ENCODE results near the gene ZNF804B. TPM values are rescaled to one million over a fixed set of nuclear protein-coding genes. Genes with fewer than 3 reads are reported as not detected.

The ZNF804B gene
- total RNA-seq, 1 experiment from 2014 or later, result 0.04 TPM

DNA sequence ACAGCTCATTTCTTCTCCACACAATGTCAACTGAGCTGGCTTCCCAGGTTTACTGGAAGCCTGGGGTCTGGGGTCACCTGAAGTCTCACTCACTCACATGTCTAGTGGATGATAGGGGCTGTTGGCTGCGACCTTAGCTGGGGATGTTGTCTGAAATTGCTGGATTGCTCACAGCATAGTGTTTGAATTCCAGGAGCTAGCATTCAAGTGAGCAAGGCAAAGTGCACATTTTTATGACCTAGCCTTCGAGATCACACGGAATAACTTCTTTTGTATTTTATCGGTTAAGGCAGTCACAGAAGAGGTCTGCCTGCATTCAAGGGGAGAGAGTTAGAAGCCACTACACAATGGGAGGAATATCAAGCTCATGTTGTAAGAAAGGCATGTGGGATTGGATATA is 32.4 kb downstream of the ZNF804B start:
- DNase-seq, result no peak
- H3K27me3 ChIP-seq, result no peaks in the 10 kb centered on the region
- no peak overlapping the region for H3K4me3 ChIP-seq
- no peak overlapping the region for H3K27ac ChIP-seq
- H3K4me1 ChIP-seq, result no peaks in the 10 kb centered on the region
- no peaks in the 10 kb centered on the region for H3K36me3 ChIP-seq
- H3K9me3 ChIP-seq (replicated peaks), result no peaks in the 10 kb centered on the region

DNA sequence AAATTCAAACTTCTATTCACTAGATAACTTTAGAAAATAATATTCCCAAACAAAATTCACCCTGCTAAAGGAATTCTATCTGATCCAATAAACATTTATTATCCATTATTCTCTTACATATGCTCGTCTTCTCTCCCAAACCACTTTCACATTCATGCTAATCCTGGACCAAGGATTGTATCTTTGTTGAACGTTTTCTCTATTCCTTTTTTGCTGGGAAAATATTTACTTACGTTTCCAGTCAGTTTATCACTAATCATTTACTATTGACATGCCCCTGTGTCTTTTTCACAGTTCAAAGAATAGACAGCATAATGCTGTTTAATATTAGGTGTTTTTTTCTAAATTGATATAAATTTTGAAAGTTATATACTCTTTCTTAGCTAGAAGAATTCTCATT is 32.9 kb downstream of the ZNF804B start:
- no peaks in the 10 kb centered on the region for H3K9me3 ChIP-seq (replicated peaks)
- DNase-seq, result no peak
- H3K27me3 ChIP-seq, result no peaks in the 10 kb centered on the region
- H3K4me1 ChIP-seq, result no peaks in the 10 kb centered on the region
- no peak overlapping the region for H3K27ac ChIP-seq
- H3K4me3 ChIP-seq, result no peak overlapping the region
- no peaks in the 10 kb centered on the region for H3K36me3 ChIP-seq

DNA sequence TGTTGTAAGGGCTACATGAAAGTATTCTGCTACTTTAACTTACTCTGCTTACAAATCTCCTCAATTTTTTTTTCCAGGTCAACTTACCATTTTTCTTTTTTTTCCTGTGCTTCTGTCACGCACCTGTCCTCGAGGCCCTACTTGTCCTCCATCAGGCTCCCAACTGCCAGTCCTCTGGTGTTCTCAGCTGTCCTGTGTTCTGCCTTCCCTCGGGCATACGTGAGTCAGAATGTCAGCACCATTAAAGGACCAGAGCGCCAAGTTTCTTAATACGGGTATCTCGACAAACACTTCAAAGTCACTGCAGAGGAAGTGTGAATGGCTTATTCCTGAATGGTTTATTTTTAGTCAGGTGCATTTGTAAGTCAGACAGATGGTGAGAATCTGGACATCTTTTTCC is 36.1 kb downstream of the ZNF804B start, which contains the start of gene TEX47:
Gene TEX47, minus strand, starts transcription at position 185 of the 400 bp plus-strand sequence. CDS start 795 bp downstream, outside the sequence.
- H3K4me3 ChIP-seq, result no peak within 1 kb of the TSS
- no peaks in the 10 kb centered on the region for H3K4me1 ChIP-seq
- H3K36me3 ChIP-seq, result no peaks in the 10 kb centered on the region
- H3K27me3 ChIP-seq, result no peaks in the 10 kb centered on the region
- H3K27ac ChIP-seq, result no peak within 1 kb of the TSS
- DNase-seq, result peak; percentile 19 to 49
- no peaks in the 10 kb centered on the region for H3K9me3 ChIP-seq (replicated peaks)

DNA sequence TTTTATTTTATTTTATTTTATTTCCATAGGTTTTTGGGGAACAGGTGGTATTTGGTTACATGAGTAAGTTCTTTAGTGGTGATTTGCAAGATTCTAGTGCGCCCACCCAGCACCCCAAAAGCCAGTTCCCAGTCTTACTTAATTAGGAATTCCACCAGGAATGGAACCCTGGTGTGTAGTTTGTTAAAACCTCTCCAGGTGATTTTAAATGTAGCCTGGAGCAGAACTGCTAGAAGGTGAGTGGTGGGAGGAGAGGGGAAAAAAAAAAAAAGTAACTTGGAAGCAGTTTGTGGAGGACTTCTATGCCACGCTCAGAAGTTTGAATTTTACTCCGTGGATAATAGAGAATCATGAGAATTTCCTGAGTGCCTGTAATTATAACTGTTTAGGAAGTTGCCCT is 41.5 kb downstream of the ZNF804B start:
- H3K27me3 ChIP-seq, result no peaks in the 10 kb centered on the region
- DNase-seq, result no peak
- H3K4me1 ChIP-seq, result no peaks in the 10 kb centered on the region
- no peak overlapping the region for H3K27ac ChIP-seq
- no peaks in the 10 kb centered on the region for H3K9me3 ChIP-seq (replicated peaks)
- H3K4me3 ChIP-seq, result no peak overlapping the region
- no peaks in the 10 kb centered on the region for H3K36me3 ChIP-seq

DNA sequence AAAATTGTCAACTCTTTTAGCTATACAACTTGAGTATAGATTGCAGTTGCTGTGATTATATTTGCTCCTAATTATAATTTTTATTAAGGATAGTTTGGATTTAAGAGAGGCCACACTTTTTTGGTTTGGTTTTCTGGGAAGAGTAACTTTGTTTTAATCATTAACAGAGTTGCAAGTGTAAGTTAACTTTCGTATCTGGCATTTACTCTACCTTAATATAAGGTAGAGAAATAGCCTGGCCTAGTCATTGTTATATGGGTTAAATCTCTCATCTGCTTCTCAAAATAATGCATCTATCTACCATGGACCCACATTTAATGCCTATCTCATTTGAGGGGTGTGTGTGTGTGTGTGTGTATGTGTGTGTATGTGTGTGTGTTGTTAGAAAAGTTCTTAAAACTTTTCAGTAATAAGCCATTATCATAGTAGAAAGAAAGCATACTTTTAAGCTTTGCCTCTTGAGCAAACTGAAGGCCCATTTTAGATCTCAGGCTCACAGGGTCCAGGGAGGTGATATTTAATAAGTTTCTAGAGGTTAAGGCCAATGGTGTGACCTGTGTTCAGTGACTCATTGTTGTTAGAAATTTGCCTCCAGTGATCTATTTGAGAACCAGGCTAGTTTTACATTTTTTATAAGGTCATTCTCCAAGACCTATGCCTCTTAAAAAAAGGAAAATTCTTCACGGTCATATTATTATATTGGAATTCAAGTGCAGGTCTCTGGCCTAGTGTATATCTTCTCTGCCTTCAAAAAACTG is 47.0 kb downstream of the ZNF804B start:
- Histone ChIP-seq H3K27ac (no peak overlapping the region), H3K27me3 (no peaks in the 10 kb centered on the region), H3K4me3 (no peak overlapping the region), H3K9me3 (replicated peaks) (no peaks in the 10 kb centered on the region), H3K4me1 (no peaks in the 10 kb centered on the region), H3K36me3 (no peaks in the 10 kb centered on the region)
- no peak for DNase-seq

DNA sequence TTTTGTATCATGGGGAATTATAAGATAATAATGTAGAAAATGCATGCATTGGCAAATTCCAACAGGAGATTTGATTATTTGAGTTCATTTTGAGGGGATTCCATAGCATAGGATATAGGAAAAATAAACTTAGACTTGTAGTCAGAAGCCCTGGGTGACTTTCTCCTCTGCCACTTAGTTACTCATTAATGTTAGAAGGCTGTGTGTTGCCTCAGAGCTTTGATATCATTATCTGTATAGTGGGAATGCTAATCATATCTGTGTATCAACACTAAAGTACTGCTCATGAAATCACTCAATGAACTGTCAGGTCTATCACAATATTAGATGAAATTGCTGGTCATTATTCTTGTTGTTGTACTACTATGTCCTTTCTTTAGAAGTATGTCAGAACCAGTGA is 59.1 kb downstream of the ZNF804B start:
- H3K27ac ChIP-seq, result no peak overlapping the region
- H3K36me3 ChIP-seq, result no peaks in the 10 kb centered on the region
- DNase-seq, result no peak
- H3K27me3 ChIP-seq, result no peaks in the 10 kb centered on the region
- H3K4me3 ChIP-seq, result no peak overlapping the region
- no peaks in the 10 kb centered on the region for H3K9me3 ChIP-seq (replicated peaks)
- no peaks in the 10 kb centered on the region for H3K4me1 ChIP-seq

DNA sequence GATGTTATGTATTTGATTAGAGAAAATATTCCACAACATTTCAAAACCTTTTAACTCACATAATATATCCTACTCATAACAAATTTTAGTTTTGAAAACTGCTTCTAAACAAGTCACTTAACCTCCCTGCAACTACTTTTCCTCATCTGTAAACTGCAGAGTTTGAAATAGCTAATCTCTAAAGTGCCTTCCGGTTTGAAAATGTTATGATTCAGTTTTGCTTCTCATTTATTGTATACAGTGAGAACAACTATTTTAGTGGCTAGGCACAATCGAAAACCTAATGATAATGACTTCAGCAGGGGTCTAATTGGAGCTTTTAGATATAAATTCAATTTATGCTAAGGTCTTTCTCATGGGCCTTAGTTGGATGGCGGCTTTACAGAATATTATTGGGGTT is 66.7 kb downstream of the ZNF804B start:
- no peaks in the 10 kb centered on the region for H3K36me3 ChIP-seq
- DNase-seq, result no peak
- no peak overlapping the region for H3K4me3 ChIP-seq
- no peak overlapping the region for H3K27ac ChIP-seq
- no peaks in the 10 kb centered on the region for H3K4me1 ChIP-seq
- no peaks in the 10 kb centered on the region for H3K27me3 ChIP-seq
- peaks cover 8% of the 10 kb centered on the region; the same call in 1 of the 2 replicates for H3K9me3 ChIP-seq (replicated peaks)

DNA sequence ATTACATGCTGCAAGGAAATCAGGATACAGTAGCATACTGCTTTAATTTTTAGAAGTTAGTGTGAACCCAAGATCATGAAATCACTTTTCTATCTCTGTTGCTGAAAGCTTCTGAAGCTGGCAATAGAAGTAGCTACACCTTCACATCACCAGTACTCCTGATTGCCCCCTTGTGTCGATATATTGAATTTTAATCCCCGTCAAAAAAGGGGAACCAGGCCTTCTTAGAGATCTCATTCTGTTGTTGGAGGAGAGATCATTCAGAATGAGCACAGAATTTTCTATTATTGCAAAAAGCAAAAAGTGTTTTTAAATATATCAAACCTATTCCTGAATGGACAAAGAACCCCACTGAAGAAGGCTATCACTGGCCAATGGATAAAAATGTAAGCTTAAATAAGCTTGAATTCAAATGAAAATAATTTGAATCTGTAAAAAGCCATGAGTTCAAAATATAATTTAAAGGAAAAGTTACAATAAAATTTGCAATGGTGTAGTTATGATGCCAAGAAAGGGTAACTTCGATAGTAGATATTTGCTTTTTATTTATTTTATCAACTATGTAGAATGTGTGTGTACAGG is 75.7 kb downstream of the ZNF804B start:
- no peak overlapping the region for H3K4me3 ChIP-seq
- H3K4me1 ChIP-seq, result no peaks in the 10 kb centered on the region
- no peaks in the 10 kb centered on the region for H3K27me3 ChIP-seq
- H3K36me3 ChIP-seq, result no peaks in the 10 kb centered on the region
- peak; percentile 22 to 74 for DNase-seq
- H3K9me3 ChIP-seq (replicated peaks), result peaks cover 6% of the 10 kb centered on the region; the same call in 1 of the 2 replicates
- no peak overlapping the region for H3K27ac ChIP-seq

DNA sequence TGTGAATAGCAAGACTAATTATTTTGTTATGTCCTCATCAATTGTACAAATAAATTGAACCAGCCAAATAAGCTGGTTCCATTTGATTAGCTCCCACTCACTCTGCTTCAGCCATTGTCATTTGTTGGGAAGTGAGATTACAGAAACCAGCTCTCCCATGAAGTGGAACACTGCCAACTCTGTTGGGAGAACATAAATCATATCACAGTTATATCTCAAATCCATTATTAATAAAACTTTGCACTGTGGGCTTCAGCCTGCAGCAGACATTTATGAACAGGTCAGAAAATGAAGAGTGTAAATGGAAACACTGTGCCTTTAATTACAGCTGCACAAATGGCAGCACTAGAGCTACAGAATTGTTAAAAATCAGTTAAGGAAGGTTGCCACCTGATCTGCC is 82.7 kb downstream of the ZNF804B start:
- no peaks in the 10 kb centered on the region for H3K36me3 ChIP-seq
- H3K9me3 ChIP-seq (replicated peaks), result no peaks in the 10 kb centered on the region
- H3K4me3 ChIP-seq, result no peak overlapping the region
- H3K27ac ChIP-seq, result no peak overlapping the region
- H3K27me3 ChIP-seq, result no peaks in the 10 kb centered on the region
- no peak for DNase-seq
- H3K4me1 ChIP-seq, result no peaks in the 10 kb centered on the region

DNA sequence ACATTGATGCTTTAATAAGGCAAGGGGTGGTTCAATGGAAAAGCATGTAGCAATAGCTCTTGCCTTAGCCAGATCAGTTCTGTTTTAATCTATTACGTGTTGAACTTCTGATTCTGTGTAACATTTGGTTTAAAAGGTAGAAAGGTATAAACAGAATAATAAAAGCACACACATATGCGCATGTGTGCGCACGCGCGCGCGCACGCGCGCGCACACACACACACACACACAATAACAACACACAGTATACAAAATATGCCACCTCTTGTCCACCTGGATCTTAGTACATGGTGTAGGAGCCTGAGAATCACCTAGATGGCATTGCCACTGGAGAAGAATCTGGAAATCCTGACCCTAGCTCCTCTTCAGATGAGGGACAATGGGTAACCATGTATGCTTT is 85.6 kb downstream of the ZNF804B start:
- no peaks in the 10 kb centered on the region for H3K27me3 ChIP-seq
- H3K36me3 ChIP-seq, result no peaks in the 10 kb centered on the region
- H3K9me3 ChIP-seq (replicated peaks), result no peaks in the 10 kb centered on the region
- no peak overlapping the region for H3K27ac ChIP-seq
- H3K4me1 ChIP-seq, result no peaks in the 10 kb centered on the region
- DNase-seq, result no peak
- H3K4me3 ChIP-seq, result no peak overlapping the region

DNA sequence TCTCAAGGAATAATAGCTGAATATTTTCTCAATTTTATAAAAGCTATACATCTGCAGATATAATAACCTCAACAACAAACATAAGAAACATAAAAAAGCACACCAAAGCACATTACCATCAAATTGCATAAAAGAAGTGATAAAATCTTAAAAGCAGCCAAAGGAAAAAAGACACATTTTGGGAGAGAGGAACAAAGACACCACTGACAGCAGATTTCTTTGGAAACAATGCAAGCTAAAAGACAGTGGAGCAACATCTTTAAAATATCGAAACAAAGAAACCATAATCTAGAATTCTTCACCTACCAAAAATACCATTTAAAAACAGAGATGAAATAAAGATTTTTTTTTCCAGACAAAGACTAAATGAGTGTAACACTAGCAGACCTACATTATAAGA is 91.7 kb downstream of the ZNF804B start:
- no peak overlapping the region for H3K27ac ChIP-seq
- no peak for DNase-seq
- no peaks in the 10 kb centered on the region for H3K4me1 ChIP-seq
- no peaks in the 10 kb centered on the region for H3K9me3 ChIP-seq (replicated peaks)
- no peak overlapping the region for H3K4me3 ChIP-seq
- no peaks in the 10 kb centered on the region for H3K27me3 ChIP-seq
- no peaks in the 10 kb centered on the region for H3K36me3 ChIP-seq

DNA sequence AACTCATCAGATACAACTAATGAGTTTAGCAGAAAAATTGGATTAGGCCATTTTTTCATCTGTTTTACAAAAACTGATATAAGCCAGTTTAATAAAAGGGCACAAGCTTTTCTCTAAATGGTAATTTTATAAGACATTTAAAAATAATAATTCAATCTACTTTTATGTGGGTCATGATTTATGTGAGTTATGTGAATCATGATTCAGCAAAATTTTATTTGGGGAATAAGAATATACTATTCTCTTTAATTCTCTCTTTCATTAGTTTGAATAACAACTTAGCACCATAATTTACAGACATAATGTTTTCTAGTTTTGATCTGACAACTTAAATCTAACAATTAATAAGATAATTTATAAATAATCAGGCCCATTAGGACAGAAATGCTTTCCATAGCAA is 99.8 kb downstream of the ZNF804B start:
- Histone ChIP-seq H3K9me3 (replicated peaks) (no peaks in the 10 kb centered on the region), H3K4me3 (no peak overlapping the region), H3K4me1 (no peaks in the 10 kb centered on the region), H3K27me3 (no peaks in the 10 kb centered on the region), H3K36me3 (no peaks in the 10 kb centered on the region), H3K27ac (no peak overlapping the region)
- no peak for DNase-seq

DNA sequence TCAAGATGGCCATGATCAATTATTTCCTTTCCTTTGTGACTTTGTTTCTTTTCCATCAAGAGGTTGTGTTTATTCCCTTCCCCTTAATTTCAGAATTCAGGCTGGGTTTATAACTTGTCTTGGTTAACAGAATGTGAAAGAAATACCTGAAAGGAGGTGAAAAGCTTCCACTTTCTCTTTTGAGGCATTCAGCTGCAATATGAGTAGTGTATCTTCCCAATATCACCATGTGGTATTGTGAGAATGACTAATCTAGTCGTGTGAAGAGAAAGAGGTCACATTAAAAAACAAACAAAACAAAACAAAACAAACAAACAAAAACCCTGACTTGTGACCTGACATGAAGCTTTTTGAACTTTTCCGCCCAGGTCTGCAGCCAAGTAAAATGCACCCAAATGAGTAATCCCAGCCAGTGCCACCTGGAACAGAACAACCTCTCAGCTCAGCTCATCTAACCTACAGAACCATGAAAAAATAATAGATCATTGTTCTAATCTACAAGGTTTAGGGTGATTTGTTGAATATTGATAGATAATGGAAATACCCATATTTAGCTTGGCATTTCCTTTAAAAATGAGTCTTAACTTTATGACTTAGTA is 106.9 kb downstream of the ZNF804B start:
- no peak for DNase-seq
- H3K4me3 ChIP-seq, result no peak overlapping the region
- no peaks in the 10 kb centered on the region for H3K4me1 ChIP-seq
- no peaks in the 10 kb centered on the region for H3K27me3 ChIP-seq
- no peaks in the 10 kb centered on the region for H3K9me3 ChIP-seq (replicated peaks)
- H3K36me3 ChIP-seq, result no peaks in the 10 kb centered on the region
- H3K27ac ChIP-seq, result no peak overlapping the region

DNA sequence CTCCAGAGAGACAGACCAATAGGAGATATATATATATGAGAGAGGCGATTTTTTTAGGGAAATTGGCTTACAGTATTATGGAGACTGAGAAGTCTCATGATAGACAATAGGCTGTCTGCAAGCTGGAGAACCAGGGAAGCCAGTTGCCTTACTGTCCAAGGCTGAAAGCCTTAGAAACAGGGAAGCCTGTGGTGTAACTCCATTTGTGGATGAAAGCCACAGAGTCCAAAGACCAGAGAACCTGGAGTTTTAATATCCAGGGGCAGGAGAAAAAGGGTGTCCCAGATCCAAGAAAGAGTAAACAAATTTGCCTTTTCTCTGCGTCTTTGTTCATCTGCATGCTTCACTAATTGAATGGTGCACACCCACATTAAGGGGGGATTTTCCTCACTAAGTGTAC is 107.7 kb downstream of the ZNF804B start:
- Histone ChIP-seq H3K4me1 (no peaks in the 10 kb centered on the region), H3K27me3 (no peaks in the 10 kb centered on the region), H3K4me3 (no peak overlapping the region), H3K36me3 (no peaks in the 10 kb centered on the region), H3K27ac (no peak overlapping the region), H3K9me3 (replicated peaks) (no peaks in the 10 kb centered on the region)
- DNase-seq, result no peak

DNA sequence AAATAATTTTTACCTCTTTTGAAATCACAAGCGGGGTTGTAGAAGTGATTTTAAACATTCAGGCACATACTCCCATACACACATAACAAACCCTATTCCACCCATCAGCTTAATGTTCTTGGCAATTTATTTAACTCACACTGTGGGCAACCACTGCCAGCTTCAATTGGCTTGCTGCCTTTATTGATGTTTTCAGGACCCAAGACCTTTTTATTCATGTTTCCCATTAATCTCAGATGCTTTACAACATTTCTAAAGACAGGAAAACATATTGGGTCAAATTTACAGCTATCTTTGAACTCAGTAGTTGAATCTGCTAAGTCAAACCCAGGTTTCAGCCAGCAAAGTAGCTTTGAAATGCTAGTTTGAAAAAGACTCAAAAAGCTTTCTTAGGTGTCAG is 109.0 kb downstream of the ZNF804B start:
- H3K36me3 ChIP-seq, result no peaks in the 10 kb centered on the region
- H3K27me3 ChIP-seq, result no peaks in the 10 kb centered on the region
- no peak for DNase-seq
- H3K27ac ChIP-seq, result no peak overlapping the region
- H3K4me1 ChIP-seq, result no peaks in the 10 kb centered on the region
- no peak overlapping the region for H3K4me3 ChIP-seq
- H3K9me3 ChIP-seq (replicated peaks), result no peaks in the 10 kb centered on the region

Measured in SJCRH30 (cell line).